Smooth muscle cell (in vitro differentiated cells): ENCODE measurements around the gene MAGI2. TPM values are rescaled to one million over a fixed set of nuclear protein-coding genes. Genes with fewer than 3 reads are reported as not detected.
"Not testable (repeated sequence)": the region's sequence is repeated elsewhere in the genome, so short reads cannot be mapped to it uniquely, and the experiment has no call there.

Experiments used
- DNase-seq: peaks from one replicate; lab custom pipeline; 2025; ENCODE audit not compliant: unreplicated experiment; lab: John Stamatoyannopoulos, UW
- H2AFZ ChIP-seq: fragments of 200-600 bp; sonication (generic); 2 replicates; pipeline ENCODE4 v1.6.0; 2016; ENCODE audit warnings: antibody characterized with exemption, low read depth, mild to moderate bottlenecking
- H3F3A ChIP-seq: fragments of 200-600 bp; sonication (generic); 2 replicates; pipeline ENCODE4 v1.6.0; 2017; ENCODE audit warnings: antibody characterized with exemption, low read depth
- H3K27ac ChIP-seq: fragments of 200-600 bp; sonication (generic); 2 replicates; pipeline ENCODE4 v1.5.1; 2016; ENCODE audit warnings: low read depth, mild to moderate bottlenecking
- H3K27me3 ChIP-seq: fragments of 200-600 bp; sonication (generic); 2 replicates; pipeline ENCODE4 v1.6.1; 2016; ENCODE audit warnings: low read depth, mild to moderate bottlenecking
- H3K36me3 ChIP-seq: fragments of 200-600 bp; sonication (generic); 2 replicates; pipeline ENCODE4 v1.5.1; 2016; ENCODE audit warnings: low read depth
- H3K4me1 ChIP-seq: fragments of 200-600 bp; sonication (generic); 2 replicates; pipeline ENCODE4 v1.5.1; 2016; ENCODE audit warnings: low read depth
- H3K4me2 ChIP-seq: fragments of 200-600 bp; sonication (generic); 2 replicates; pipeline ENCODE4 v1.6.0; 2016; ENCODE audit warnings: mild to moderate bottlenecking
- H3K4me3 ChIP-seq: fragments of 200-600 bp; sonication (generic); 2 replicates; pipeline ENCODE4 v1.5.1; 2016; ENCODE audit warnings: mild to moderate bottlenecking
- H3K79me2 ChIP-seq: fragments of 200-600 bp; sonication (generic); 2 replicates; pipeline ENCODE4 v1.6.0; 2016; ENCODE audit warnings: low read depth, mild to moderate bottlenecking
- H3K9ac ChIP-seq: fragments of 200-600 bp; sonication (generic); 2 replicates; pipeline ENCODE4 v1.6.0; 2016; ENCODE audit warnings: low read depth
- H3K9me3 ChIP-seq: fragments of 200-600 bp; sonication (generic); replicated peaks from 2 replicates; pipeline ENCODE4 v1.5.1; 2016; ENCODE audit warnings: low read depth
- H4K20me1 ChIP-seq: fragments of 200-600 bp; sonication (generic); 2 replicates; pipeline ENCODE4 v1.6.0; 2016; ENCODE audit warnings: low read depth
- WGBS: methylation state at CpG from one replicate; pipeline ENCODE4 v1.1.7; 2016; ENCODE audit warnings: low lambda C conversion rate; 5-methylcytosine and 5-hydroxymethylcytosine counted together
- polyA plus RNA-seq: library from polyadenylated mRNA; unstranded; fragments of >200 nt; fragmentation: Nextera tagmentation; extraction: Ambion mirVana; gene quantifications from 2 replicates; pipeline ENCODE4 v1.2.1, GENCODE V29; 2016
- total RNA-seq: library from RNA; depleted of rRNA; stranded (reverse); fragments of >200 nt; gene quantifications from 2 replicates; pipeline ENCODE4 v1.2.3, GENCODE V29; 2014
- TF ChIP-seq, protein P1 (sequence below): fragments of 200-600 bp; sonication (generic); IDR thresholded peaks from 2 replicates; pipeline ENCODE4 v1.5.1; 2017; ENCODE audit warnings: borderline replicate concordance, mild to moderate bottlenecking, antibody characterized with exemption; ENCODE audit not compliant: insufficient read depth, poor library complexity, severe bottlenecking

Gene MAGI2
- total and polyA plus RNA-seq, 2 experiments from 2014 or later, result 3.4 to 10.7 TPM

DNA sequence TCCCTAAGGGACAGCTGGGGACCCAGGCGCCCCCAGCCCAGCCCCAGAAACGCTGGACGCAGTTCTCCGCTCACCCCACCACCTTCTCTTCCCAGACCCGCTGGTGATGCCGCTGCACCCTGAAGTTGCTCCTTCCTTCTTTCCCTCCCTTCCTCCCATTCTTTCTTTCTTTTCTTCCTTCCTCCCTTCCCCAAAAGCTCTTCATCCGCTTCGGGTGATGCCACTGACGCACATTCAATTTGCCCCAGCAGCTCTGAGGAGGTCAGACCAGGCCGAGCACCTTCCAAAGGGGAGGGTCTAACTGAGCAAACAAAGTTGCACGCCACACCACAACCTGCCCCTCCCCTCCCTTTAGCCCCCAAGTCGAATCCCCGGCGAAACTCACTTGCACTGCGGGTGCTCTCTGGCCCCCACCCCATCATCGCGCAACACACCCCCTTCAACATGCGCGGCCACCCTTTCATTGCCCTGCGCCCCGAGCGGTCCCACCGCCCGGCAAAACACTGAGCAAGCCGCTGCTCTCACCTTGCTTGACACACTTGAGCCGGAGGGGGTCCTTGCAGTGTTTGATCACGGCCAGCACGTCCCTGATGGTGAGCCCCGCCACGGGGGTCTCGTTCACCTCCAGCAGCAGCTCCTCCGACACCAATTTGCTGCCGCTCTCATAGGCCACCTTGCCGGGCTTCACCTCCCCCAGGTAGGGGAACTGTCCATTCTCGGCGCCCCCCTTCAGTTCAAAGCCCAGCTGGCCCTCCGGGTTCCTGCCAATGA is 787 bp downstream of the MAGI2 start:
- peak overlapping the region; percentile 90 for H2AFZ ChIP-seq
- H3K9me3 ChIP-seq, result no peaks in the 10 kb centered on the region
- H4K20me1 ChIP-seq, result no peaks in the 10 kb centered on the region
- peak; percentile 42 for DNase-seq
- peak overlapping the region; percentile 95 for H3K9ac ChIP-seq
- H3K4me1 ChIP-seq, result peaks cover 6% of the 10 kb centered on the region
- TF ChIP-seq, protein P1, sequence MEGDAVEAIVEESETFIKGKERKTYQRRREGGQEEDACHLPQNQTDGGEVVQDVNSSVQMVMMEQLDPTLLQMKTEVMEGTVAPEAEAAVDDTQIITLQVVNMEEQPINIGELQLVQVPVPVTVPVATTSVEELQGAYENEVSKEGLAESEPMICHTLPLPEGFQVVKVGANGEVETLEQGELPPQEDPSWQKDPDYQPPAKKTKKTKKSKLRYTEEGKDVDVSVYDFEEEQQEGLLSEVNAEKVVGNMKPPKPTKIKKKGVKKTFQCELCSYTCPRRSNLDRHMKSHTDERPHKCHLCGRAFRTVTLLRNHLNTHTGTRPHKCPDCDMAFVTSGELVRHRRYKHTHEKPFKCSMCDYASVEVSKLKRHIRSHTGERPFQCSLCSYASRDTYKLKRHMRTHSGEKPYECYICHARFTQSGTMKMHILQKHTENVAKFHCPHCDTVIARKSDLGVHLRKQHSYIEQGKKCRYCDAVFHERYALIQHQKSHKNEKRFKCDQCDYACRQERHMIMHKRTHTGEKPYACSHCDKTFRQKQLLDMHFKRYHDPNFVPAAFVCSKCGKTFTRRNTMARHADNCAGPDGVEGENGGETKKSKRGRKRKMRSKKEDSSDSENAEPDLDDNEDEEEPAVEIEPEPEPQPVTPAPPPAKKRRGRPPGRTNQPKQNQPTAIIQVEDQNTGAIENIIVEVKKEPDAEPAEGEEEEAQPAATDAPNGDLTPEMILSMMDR, result no peak
- H3K27me3 ChIP-seq, result no peaks in the 10 kb centered on the region
- no peaks in the 10 kb centered on the region for H3F3A ChIP-seq
- peaks cover 43% of the 10 kb centered on the region for H3K79me2 ChIP-seq
- 2% methylated on average over 36 of the region's 37 CpGs for WGBS
- peak overlapping the region; percentile 98 for H3K27ac ChIP-seq
- H3K4me3 ChIP-seq, result peak overlapping the region; percentile 75
- peak overlapping the region; percentile 97 for H3K4me2 ChIP-seq
- no peaks in the 10 kb centered on the region for H3K36me3 ChIP-seq

GRCh38 chr7:79452032-79452494 is 1.4 kb downstream of the MAGI2 start:
- H3K4me1 ChIP-seq, result peaks cover 6% of the 10 kb centered on the region
- 0% methylated on average over 22 of the region's 27 CpGs for whole genome bisulfite sequencing
- peak; percentile 61 for DNase-seq

GRCh38 chr7:79451580-79451979 is 1.9 kb downstream of the MAGI2 start:
- no peaks in the 10 kb centered on the region for H3K36me3 ChIP-seq
- no peaks in the 10 kb centered on the region for H3K27me3 ChIP-seq
- peaks cover 6% of the 10 kb centered on the region for H3K4me1 ChIP-seq
- no peaks in the 10 kb centered on the region for H3F3A ChIP-seq
- peak overlapping the region; percentile 90 for H2AFZ ChIP-seq
- DNase-seq, result no peak
- TF ChIP-seq, protein P1, result no peak
- H3K9ac ChIP-seq, result peak overlapping the region; percentile 95
- H3K27ac ChIP-seq, result peak overlapping the region; percentile 98
- 49% methylated on average over 8 of the region's 8 CpGs for WGBS
- no peaks in the 10 kb centered on the region for H4K20me1 ChIP-seq
- H3K79me2 ChIP-seq, result peaks cover 34% of the 10 kb centered on the region
- H3K4me3 ChIP-seq, result peak overlapping the region; percentile 75
- peak overlapping the region; percentile 97 for H3K4me2 ChIP-seq
- no peaks in the 10 kb centered on the region for H3K9me3 ChIP-seq

More at GRCh38 chr7:79452032-79452494, 1.4 kb downstream of the MAGI2 start:
- Histone ChIP-seq H3F3A (no peaks in the 10 kb centered on the region), H3K9ac (peak overlapping the region; percentile 95), H3K36me3 (no peaks in the 10 kb centered on the region), H3K9me3 (no peaks in the 10 kb centered on the region), H3K27me3 (no peaks in the 10 kb centered on the region), H3K79me2 (peaks cover 39% of the 10 kb centered on the region), H3K4me2 (peak overlapping the region; percentile 97), H4K20me1 (no peaks in the 10 kb centered on the region), H2AFZ (peak overlapping the region; percentile 90), H3K4me3 (peak overlapping the region; percentile 75), H3K27ac (peak overlapping the region; percentile 98)
- TF ChIP-seq, protein P1, result no peak

DNA sequence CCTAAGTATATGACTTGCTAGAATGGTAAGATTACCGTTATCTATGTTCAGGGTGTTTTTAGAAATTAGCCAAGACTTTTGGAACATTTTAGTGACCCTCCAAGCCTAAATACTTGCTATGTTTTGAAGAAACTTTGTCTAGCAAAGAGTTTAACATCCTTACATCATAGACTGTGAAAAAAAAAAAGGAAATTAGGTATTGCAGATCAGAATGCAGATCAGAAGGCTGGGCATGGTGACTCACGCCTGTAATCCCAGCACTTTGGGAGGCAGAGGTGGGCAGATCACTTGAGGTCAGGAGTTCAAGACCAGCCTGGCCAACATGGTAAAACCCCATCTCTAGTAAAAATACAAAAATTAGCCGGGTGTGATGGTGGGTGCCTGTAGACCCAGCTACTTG is 10.7 kb downstream of the MAGI2 start:
- H3K36me3 ChIP-seq, H3F3A ChIP-seq, H3K4me3 ChIP-seq, H3K4me1 ChIP-seq, H3K4me2 ChIP-seq, H3K27ac ChIP-seq, H2AFZ ChIP-seq, DNase-seq, H3K9me3 ChIP-seq, H3K9ac ChIP-seq, H3K79me2 ChIP-seq, H3K27me3 ChIP-seq, H4K20me1 ChIP-seq: not testable (repeated sequence)
- WGBS, result 80% methylated on average over 3 of the region's 3 CpGs
